Measurements from ENCODE around the gene CD82.

The CD82 gene

GRCh38 chr11:44601471-44602370 lies 36.3 kb downstream of the CD82 start:
- DNase-seq (ENCODE audit: low spot score), result peak; percentile 85

GRCh38 chr11:44602891-44603310 lies 37.4 kb downstream of the CD82 start:
- no peak for DNase-seq (ENCODE audit: low spot score)

DNA sequence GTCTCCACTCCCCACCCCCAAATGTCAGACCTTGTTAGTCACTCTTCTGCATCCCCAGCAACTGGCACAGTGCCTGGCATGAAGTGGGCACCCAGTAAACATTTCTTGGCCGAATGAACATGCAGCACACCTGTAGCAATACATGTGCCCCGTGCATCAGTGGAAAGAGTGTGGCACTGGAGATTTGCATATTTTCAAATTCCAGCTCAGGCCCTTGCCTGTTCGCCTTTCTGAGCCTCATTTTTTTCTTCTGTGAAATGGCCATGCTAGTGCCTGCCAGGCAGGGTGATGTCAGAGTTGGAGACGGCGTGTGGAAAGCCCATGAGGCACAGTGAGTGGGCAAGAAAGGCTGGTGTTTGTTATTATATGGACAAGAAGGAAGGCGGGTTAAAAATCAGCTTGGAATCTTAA lies 38.7 kb downstream of the CD82 start:
- DNase-seq (ENCODE audit: low spot score), result no peak

DNA sequence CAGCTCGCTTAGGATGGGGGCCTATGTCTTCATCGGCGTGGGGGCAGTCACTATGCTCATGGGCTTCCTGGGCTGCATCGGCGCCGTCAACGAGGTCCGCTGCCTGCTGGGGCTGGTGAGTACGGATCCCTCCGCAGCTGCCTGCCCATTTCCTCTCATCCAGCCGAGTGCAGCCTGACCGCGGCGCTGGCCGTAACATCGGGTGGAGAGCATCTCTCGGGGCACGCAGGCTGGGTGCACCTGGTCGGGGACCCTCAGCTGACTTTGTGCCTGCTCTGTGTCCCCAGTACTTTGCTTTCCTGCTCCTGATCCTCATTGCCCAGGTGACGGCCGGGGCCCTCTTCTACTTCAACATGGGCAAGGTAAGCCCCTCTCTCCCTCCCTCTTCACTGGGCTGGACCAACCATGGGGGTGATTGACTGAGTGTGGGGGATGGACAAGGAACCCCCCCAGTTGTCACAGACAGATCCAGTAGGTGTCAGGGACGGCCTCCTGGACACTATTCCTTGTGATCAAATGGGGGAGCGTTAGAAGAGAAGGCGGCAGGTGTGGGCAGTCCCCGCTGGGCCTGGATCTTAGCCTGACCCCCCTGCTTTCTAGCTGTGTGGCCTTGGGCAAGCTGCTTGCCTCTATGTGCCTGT lies 39.7 kb downstream of the CD82 start:
- DNase-seq (ENCODE audit: low spot score), result no peak

- no peak for DNase-seq (ENCODE audit: low spot score)
Observed at GRCh38 chr11:44605965-44606364, 40.5 kb downstream of the CD82 start.

DNA sequence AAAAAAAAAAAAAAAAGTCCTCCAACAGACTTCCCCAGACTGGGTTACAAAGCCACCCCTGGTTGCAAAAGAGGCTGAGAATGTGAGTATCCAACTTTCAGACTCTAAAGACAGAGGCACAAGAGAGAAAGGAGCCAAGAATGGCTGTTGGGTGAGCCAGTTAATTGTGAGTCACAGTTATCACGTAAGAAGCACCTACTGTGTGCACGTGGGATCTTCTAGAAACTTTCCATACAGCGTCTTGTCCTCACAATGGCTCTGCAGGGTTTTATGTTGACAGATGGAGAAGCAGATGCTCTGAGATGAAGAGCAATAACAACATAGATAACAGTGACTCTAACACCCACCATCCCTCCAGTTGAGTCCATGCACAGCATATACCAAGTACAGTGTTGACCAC lies 41.0 kb downstream of the CD82 start:
- no peak for DNase-seq (ENCODE audit: low spot score)

DNA sequence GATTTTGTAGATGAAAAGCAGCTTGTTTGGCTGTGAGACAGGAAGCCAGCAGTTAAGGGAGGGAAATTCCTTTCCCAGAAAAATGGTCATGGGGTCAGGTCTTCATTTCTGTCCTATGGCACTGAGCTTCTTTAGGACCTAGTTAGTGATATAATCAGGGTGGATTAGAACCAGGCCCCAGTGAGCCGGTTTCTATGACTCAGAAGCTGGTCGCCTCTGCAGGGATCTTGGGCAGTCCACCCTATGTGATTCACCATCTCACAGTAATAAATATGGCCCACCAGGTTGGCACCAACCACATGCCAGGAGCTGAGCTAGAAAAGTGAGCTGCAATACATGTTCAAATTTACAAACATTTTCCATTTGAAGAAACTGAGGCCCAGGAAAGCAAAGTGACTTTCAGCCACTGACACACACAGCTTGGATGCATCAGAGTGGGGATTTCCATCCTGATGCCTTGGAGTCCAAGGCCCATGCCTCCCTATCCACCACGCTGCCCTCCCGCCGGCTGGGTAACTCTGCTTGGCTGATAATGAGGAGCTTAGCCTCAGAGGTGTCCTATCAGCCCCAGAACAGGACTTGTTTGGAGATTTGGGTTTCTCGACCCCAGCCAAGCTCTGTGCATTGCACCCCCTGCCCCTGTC lies 42.0 kb downstream of the CD82 start:
- no peak for DNase-seq (ENCODE audit: low spot score)

- no peak for DNase-seq (ENCODE audit: low spot score)
Observed at GRCh38 chr11:44607987-44608386, 42.5 kb downstream of the CD82 start.

- no peak for DNase-seq (ENCODE audit: low spot score)
Observed at GRCh38 chr11:44608651-44608990, 43.2 kb downstream of the CD82 start.

GRCh38 chr11:44608991-44609782 lies 43.7 kb downstream of the CD82 start:
- no peak for DNase-seq (ENCODE audit: low spot score)

- DNase-seq (ENCODE audit: low spot score), result no peak
Observed at GRCh38 chr11:44609783-44610155, 44.3 kb downstream of the CD82 start.

DNA sequence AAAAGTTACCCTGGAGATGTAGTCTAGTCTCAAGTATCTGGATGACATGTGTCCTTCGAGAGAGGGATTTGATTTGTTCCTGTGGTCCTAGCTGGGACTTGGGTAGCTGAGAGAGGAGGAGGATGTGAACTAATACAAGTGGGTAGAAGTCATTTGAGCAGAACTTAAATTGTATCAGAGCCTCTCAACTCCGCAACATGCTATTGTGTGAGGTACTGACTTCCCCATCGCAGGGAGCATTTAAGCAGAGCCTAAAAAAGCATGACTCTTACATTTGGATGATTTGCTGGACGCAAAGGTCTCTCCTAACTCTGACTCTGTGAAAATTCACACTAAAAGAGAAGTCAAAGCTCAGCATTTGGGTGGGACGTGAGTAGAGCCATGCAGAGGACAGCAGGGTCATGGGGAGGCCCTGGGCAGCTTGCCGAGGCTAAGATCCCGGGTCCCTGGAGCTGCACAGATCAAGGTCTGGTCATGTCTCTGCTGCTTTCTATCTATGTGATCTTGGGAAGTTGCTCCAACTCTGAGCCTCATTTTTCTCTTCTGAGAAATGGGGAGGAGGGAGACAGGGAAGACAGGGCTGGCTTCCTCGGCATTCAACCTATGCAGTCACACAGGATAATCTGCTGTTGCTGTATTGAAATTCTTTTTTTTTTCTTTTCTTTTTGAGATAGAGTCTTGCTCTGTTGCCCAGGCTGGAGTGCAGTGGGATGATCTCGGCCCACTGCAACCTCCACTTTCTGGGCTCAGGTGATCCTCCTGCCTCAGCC lies 44.9 kb downstream of the CD82 start:
- no peak for DNase-seq (ENCODE audit: low spot score)

GRCh38 chr11:44611088-44611487 lies 45.6 kb downstream of the CD82 start:
- no peak for DNase-seq (ENCODE audit: low spot score)

GRCh38 chr11:44611687-44612434 lies 46.4 kb downstream of the CD82 start:
- DNase-seq (ENCODE audit: low spot score), result no peak

DNA sequence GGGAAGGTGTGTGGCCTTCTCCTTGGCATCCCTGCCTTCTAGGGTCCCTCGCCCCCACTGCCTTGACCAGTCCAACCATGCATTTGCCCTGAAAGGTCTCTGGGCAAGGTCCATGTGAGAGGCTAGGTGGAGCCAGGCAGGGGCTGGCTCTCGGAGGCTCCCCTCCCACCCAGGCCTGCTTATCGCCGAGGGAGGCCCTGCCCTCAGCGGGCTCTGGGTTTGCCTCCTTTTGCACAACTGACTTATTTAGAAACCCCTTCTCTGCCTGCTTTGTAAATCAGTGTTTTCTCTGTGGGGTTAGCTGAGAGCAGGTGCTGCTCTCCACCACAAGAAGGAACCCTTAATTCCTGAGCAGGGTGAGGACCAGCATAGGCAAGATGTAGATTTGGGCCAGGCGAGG lies 47.7 kb downstream of the CD82 start:
- no peak for DNase-seq (ENCODE audit: low spot score)

DNA sequence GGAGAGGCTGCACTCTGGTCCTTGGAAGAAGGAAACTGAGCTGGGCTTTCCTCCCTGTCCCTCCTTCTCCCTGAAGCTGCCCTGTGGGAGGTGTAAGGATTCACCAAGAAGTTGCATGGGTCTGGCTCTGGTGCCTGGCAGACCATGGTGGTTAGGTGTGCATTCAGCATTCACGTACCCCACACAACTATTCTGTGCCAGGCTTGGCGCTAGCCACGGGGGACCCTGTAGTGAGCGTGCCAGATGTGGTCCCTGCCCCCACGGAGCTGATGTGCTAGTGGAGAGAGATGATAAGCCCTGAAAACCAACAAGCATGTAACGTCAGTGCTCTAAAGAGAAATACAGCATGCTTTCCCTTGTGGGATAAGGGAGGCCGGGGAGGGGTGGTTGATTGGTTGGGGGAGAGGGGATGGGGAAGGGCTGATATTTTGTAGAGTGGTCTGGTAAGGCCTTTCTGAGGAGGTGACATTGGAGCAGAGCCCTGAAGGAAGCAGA lies 48.9 kb downstream of the CD82 start:
- no peak for DNase-seq (ENCODE audit: low spot score)

- DNase-seq (ENCODE audit: low spot score), result no peak
Observed at GRCh38 chr11:44615041-44615755, 49.7 kb downstream of the CD82 start.

GRCh38 chr11:44615913-44616791 lies 50.7 kb downstream of the CD82 start:
- no peak for DNase-seq (ENCODE audit: low spot score)

Data from SW480 (cell line).